ENCODE data around the gene CCDC152. TPM values are rescaled to one million over a fixed set of nuclear protein-coding genes. Genes with fewer than 3 reads are reported as not detected.

Gene CCDC152
- total RNA-seq, 4 donors from 2014 or later: 0.48 TPM; not detected in 3

- 75% methylated on average over 2 to 4 of the region's 4 CpGs for WGBS, 2 donors (ENCODE audit: low coverage in 1 of 2)
- DNase-seq: no peak
- H3K4me1 ChIP-seq: peaks cover 0 to 40% (median 3%) of the 10 kb centered on the region in 4 donors
- no peaks in the 10 kb centered on the region for H3K27me3 ChIP-seq
- H3K4me3 ChIP-seq: peak overlapping the region; percentile 11 to 63 (median 33)
- TF ChIP-seq CTCF (IDR thresholded peaks at IDR 0.05): no peak
- no peak for TF ChIP-seq EP300 (IDR thresholded peaks at IDR 0.05; ENCODE audit: low read depth)
- TF ChIP-seq POLR2A (IDR thresholded peaks at IDR 0.05): no peak
- peak in 1 of 3 donors; percentile 7 for TF ChIP-seq POLR2AphosphoS5 (IDR thresholded peaks at IDR 0.05)
- in situ Hi-C loops (cut with MboI; ENCODE audit: low pct_ligation_motif_present in 1 of 4, low pct_unique_long_range_greater_than_20kb in 1 of 4, low sequenced_read_pairs in 3 of 4) (no loop called here), intact Hi-C loops (cut with DNase I; ENCODE audit: low total_unique reads) (no loop called here)
- H3K9me3 ChIP-seq: no peaks in the 10 kb centered on the region
- peak overlapping the region in 3 of 4 donors; percentile 9 to 33 (median 18) for H3K27ac ChIP-seq
- peaks cover 0 to 25% (median 7%) of the 10 kb centered on the region in 4 donors for H3K36me3 ChIP-seq
Observed at GRCh38 chr5:42808888-42809611, 52.4 kb downstream of the CCDC152 start.

- peak overlapping the region; percentile 77 to 86 (median 79) for H3K27ac ChIP-seq
- H3K27me3 ChIP-seq: no peaks in the 10 kb centered on the region
- H3K36me3 ChIP-seq: peaks cover 0 to 10% (median 0%) of the 10 kb centered on the region in 4 donors
- peaks cover 0 to 40% (median 3%) of the 10 kb centered on the region in 4 donors for H3K4me1 ChIP-seq
- peak overlapping the region; percentile 23 to 63 (median 33) for H3K4me3 ChIP-seq
- in situ Hi-C loops (cut with MboI; ENCODE audit: low pct_ligation_motif_present in 1 of 4, low pct_unique_long_range_greater_than_20kb in 1 of 4, low sequenced_read_pairs in 3 of 4) (no loop called here), intact Hi-C loops (cut with DNase I; ENCODE audit: low total_unique reads) (loop anchor here (5.0 kb wide), 1 partner anchor 939 kb away; the partner anchor contains the start of gene OXCT1)
- H3K9me3 ChIP-seq: no peaks in the 10 kb centered on the region
- no peak for TF ChIP-seq POLR2A (IDR thresholded peaks at IDR 0.05)
- no peak for DNase-seq
- 67 to 73% methylated on average over 3 of the region's 3 CpGs for WGBS, 2 donors (ENCODE audit: low coverage in 1 of 2)
Observed at GRCh38 chr5:42810834-42811590, 54.4 kb downstream of the CCDC152 start.

GRCh38 chr5:42811591-42812446, 55.2 kb downstream of the CCDC152 start, which contains the start of gene SELENOP:
Gene SELENOP (minus strand): TSS chr5:42811892. CDS start chr5:42808353, 3,539 bp downstream.
- WGBS, 2 donors (ENCODE audit: low coverage in 1 of 2): 13 to 30% methylated on average over 8 of the region's 8 CpGs
- peak; percentile 73 for DNase-seq
- Histone ChIP-seq H3K4me3 (peak within 1 kb of the TSS; percentile 23 to 63 (median 33)), H3K9me3 (no peaks in the 10 kb centered on the region), H3K27ac (peak within 1 kb of the TSS; percentile 77 to 86 (median 79)), H3K36me3 (peaks cover 0 to 2% (median 0%) of the 10 kb centered on the region in 4 donors), H3K4me1 (peaks cover 0 to 40% (median 3%) of the 10 kb centered on the region in 4 donors), H3K27me3 (no peaks in the 10 kb centered on the region)
- in situ Hi-C loops (cut with MboI; ENCODE audit: low pct_ligation_motif_present in 1 of 4, low pct_unique_long_range_greater_than_20kb in 1 of 4, low sequenced_read_pairs in 3 of 4): no loop called here
- intact Hi-C loops (cut with DNase I; ENCODE audit: low total_unique reads): loop anchor here (5.0 kb wide), 1 partner anchor 940 kb away; the partner anchor contains the start of gene OXCT1
- TF ChIP-seq EP300 (IDR thresholded peaks at IDR 0.05; ENCODE audit: low read depth) (no peak), POLR2A (IDR thresholded peaks at IDR 0.05) (peak; percentile 96), CTCF (IDR thresholded peaks at IDR 0.05) (no peak), POLR2AphosphoS5 (IDR thresholded peaks at IDR 0.05) (peak; percentile 90 to 98 (median 98))

- no peak for DNase-seq
- Histone ChIP-seq H3K36me3 (no peaks in the 10 kb centered on the region), H3K27ac (peak overlapping the region; percentile 77 to 86 (median 79)), H3K4me1 (peaks cover 0 to 37% (median 3%) of the 10 kb centered on the region in 4 donors), H3K9me3 (no peaks in the 10 kb centered on the region), H3K4me3 (peak overlapping the region in 1 of 4 donors; percentile 63), H3K27me3 (no peaks in the 10 kb centered on the region)
- no peak for TF ChIP-seq POLR2AphosphoS5 (IDR thresholded peaks at IDR 0.05)
- TF ChIP-seq CTCF (IDR thresholded peaks at IDR 0.05): no peak
- no peak for TF ChIP-seq EP300 (IDR thresholded peaks at IDR 0.05; ENCODE audit: low read depth)
- no peak for TF ChIP-seq POLR2A (IDR thresholded peaks at IDR 0.05)
- WGBS, 2 donors (ENCODE audit: low coverage in 1 of 2): 88 to 89% methylated on average over 2 of the region's 2 CpGs
- intact Hi-C loops (cut with DNase I; ENCODE audit: low total_unique reads): loop anchor here (5.0 kb wide), 1 partner anchor 940 kb away; the partner anchor contains the start of gene OXCT1
- in situ Hi-C loops (cut with MboI; ENCODE audit: low pct_ligation_motif_present in 1 of 4, low pct_unique_long_range_greater_than_20kb in 1 of 4, low sequenced_read_pairs in 3 of 4): no loop called here
Observed at GRCh38 chr5:42812620-42813019, 56.0 kb downstream of the CCDC152 start.

All from transverse colon (tissue), 4 donors.